GM12878 (cell line): ENCODE data around the gene GCNT2. TPM values are rescaled to one million over a fixed set of nuclear protein-coding genes. Genes with fewer than 3 reads are reported as not detected.

ENCODE experiments used
- ATAC-seq: fragments of 200-7000 bp; cut with Tn5 transposase; 3 replicates; pipeline ENCODE4 v1.9.1; 2020; ENCODE audit warnings: mild to moderate bottlenecking, moderate library complexity
- BruUV-seq: library from RNA; stranded (reverse); fragments of 400-500 nt; replicated peaks from 2 replicates; lab custom pipeline; 2021; lab: Mats Ljungman, UMichigan
- CTCF ChIA-PET: fragments of 300-600 bp; sonication (Branson Sonifier 250); formaldehyde crosslinking; extraction: SDS; loops from one replicate; lab custom pipeline; 2021; ENCODE audit warnings: inconsistent platforms; lab: Yijun Ruan, JAX
- POLR2A ChIA-PET: fragments of 350-600 bp; formaldehyde crosslinking; extraction: SDS; loops from one replicate; lab custom pipeline; 2021; ENCODE audit warnings: inconsistent platforms; lab: Charles Lee
- RAD21 ChIA-PET: fragments of 300-600 bp; sonication (Branson Sonifier 250); formaldehyde crosslinking; loops from one replicate; lab custom pipeline; 2023; ENCODE audit warnings: antibody characterized with exemption; ENCODE audit not compliant: unreplicated experiment; lab: Charles Lee
- SMC1A ChIA-PET: fragments of 300-600 bp; sonication (Branson Sonifier 250); formaldehyde crosslinking; loops from one replicate; lab custom pipeline; 2023; ENCODE audit not compliant: unreplicated experiment, uncharacterized antibody; lab: Charles Lee
- DNase-seq: peaks from one replicate; pipeline ENCODE4 v3.0.0-alpha.2; 2011; ENCODE audit warnings: low read depth, low spot score
- FAIRE-seq: peaks from 3 replicates; lab custom pipeline; 2011; peaks lifted over from hg19 to GRCh38; lab: Jason Lieb, UNC
- H2AFZ ChIP-seq: 2 replicates; pipeline ENCODE4 v1.6.0; 2011; ENCODE audit warnings: low read depth, low read length, control low read depth; ENCODE audit not compliant: control insufficient read depth
- H3K27ac ChIP-seq: 2 replicates; pipeline ENCODE4 v1.5.1; 2011; ENCODE audit warnings: control low read depth; ENCODE audit not compliant: control insufficient read depth, insufficient read depth
- H3K27me3 ChIP-seq, 2 experiments: replicated peaks in 1 of 2; 2 replicates each; pipeline versions ENCODE4 v1.6.0 to v1.6.1; 2011; ENCODE audit warnings: low read length in 1 of 2; ENCODE audit not compliant: control insufficient read depth in 2 of 2, insufficient read depth in 2 of 2
- H3K36me3 ChIP-seq, 2 experiments: 2 replicates each; pipeline ENCODE4 v1.5.1; 2011; ENCODE audit warnings: low read length in 1 of 2; ENCODE audit not compliant: control insufficient read depth in 2 of 2, insufficient read depth in 2 of 2
- H3K4me1 ChIP-seq: 2 replicates; pipeline ENCODE4 v1.6.1; 2011; ENCODE audit warnings: mild to moderate bottlenecking, low read length, moderate library complexity, mixed read lengths; ENCODE audit not compliant: control insufficient read depth, insufficient read depth
- H3K4me2 ChIP-seq: 2 replicates; pipeline ENCODE4 v1.6.0; 2011; ENCODE audit warnings: control low read depth; ENCODE audit not compliant: control insufficient read depth, insufficient read depth
- H3K4me3 ChIP-seq: fragments of 200-600 bp; sonication (generic); 2 replicates; pipeline ENCODE4 v1.5.1; 2016
- H3K79me2 ChIP-seq: 2 replicates; pipeline ENCODE4 v1.6.0; 2011; ENCODE audit warnings: low read length; ENCODE audit not compliant: control insufficient read depth, insufficient read depth
- H3K9ac ChIP-seq: 2 replicates; pipeline ENCODE4 v1.8.0; 2011; ENCODE audit warnings: low read length, control low read depth, mixed read lengths; ENCODE audit not compliant: control insufficient read depth, insufficient read depth
- H3K9me3 ChIP-seq: replicated peaks from 3 replicates; pipeline ENCODE4 v1.5.1; 2011; ENCODE audit warnings: mild to moderate bottlenecking, low read length; ENCODE audit not compliant: control insufficient read depth, insufficient read depth
- H4K20me1 ChIP-seq: 2 replicates; pipeline ENCODE4 v1.6.0; 2011; ENCODE audit not compliant: control insufficient read depth, insufficient read depth
- ATF2 ChIP-seq: IDR thresholded peaks from 2 replicates; pipeline ENCODE4 v1.6.1; 2012; ENCODE audit warnings: low read length, inconsistent platforms
- BCL3 ChIP-seq: IDR thresholded peaks from 2 replicates; pipeline ENCODE4 v1.6.1; 2011; ENCODE audit warnings: borderline replicate concordance, low read depth, mild to moderate bottlenecking, moderate library complexity, low read length; ENCODE audit not compliant: insufficient read depth, poor library complexity, severe bottlenecking
- BCLAF1 ChIP-seq: fragments of 450-650 bp; IDR thresholded peaks from 2 replicates; pipeline ENCODE4 v1.6.1; 2017; ENCODE audit warnings: antibody characterized with exemption, mild to moderate bottlenecking, moderate library complexity
- CBX3 ChIP-seq: fragments of 200-600 bp; sonication (generic); IDR thresholded peaks from 2 replicates; pipeline ENCODE4 v1.6.1; 2016; ENCODE audit warnings: low read depth, borderline replicate concordance
- CHD2 ChIP-seq: IDR thresholded peaks from 2 replicates; pipeline ENCODE4 v1.6.1; 2011; ENCODE audit warnings: low read depth, low read length, improper control_type of control experiment, borderline replicate concordance
- IKZF2 ChIP-seq, 2 experiments: fragments of 450-650 bp; IDR thresholded peaks; 2 replicates each; pipeline ENCODE4 v1.6.1; 2017; ENCODE audit warnings: mild to moderate bottlenecking in 2 of 2, moderate library complexity in 2 of 2
- PKNOX1 ChIP-seq: fragments of 450-650 bp; IDR thresholded peaks from 2 replicates; pipeline ENCODE4 v1.6.1; 2016; ENCODE audit warnings: mild to moderate bottlenecking
- SP1 ChIP-seq: IDR thresholded peaks from one replicate; pipeline ENCODE4 v1.6.1; 2011; ENCODE audit warnings: low read depth, low read length
- TARDBP ChIP-seq: IDR thresholded peaks from 2 replicates; pipeline ENCODE4 v1.6.1; 2016; ENCODE audit warnings: borderline replicate concordance
- ZNF687 ChIP-seq: fragments of 450-650 bp; IDR thresholded peaks from 2 replicates; pipeline ENCODE4 v1.6.1; 2017; ENCODE audit warnings: mild to moderate bottlenecking, moderate library complexity
- WGBS: methylation state at CpG from one replicate; pipeline ENCODE4 v1.1.6; 2016; ENCODE audit warnings: low lambda C conversion rate; ENCODE audit not compliant: insufficient replicate concordance, insufficient coverage; ENCODE audit errors: missing lambda C conversion rate; 5-methylcytosine and 5-hydroxymethylcytosine counted together
- in situ Hi-C: fragments of 300-500 bp; cut with MboI; formaldehyde crosslinking; loops from 9 replicates; pipeline ENCODE4 v1.14.3; 2018; ENCODE audit warnings: mixed read lengths
- intact Hi-C: fragments of 100-400 bp; cut with micrococcal nuclease; formaldehyde crosslinking; loops from one replicate; pipeline ENCODE4 v1.14.2; 2022; ENCODE audit not compliant: unreplicated experiment
- polyA plus RNA-seq, 11 experiments: library from polyadenylated mRNA; depleted of rRNA in 4 of 11; unstranded in 6 of 11; stranded (reverse) in 5 of 11; fragments of >200 nt; fragmentation: Nextera tagmentation in 4 of 11; fragmentation: Illumina TruSeq in 1 of 11; extraction: Ambion mirVana in 4 of 11; extraction: Trizol in 1 of 11; gene quantifications; 1 replicate in 1 of 11; 2 replicates in 10 of 11; pipeline versions ENCODE4 v1.2.1 to v1.2.3, GENCODE V29; 2011 to 2016; ENCODE audit warnings: inconsistent platforms in 2 of 11, missing spikeins in 2 of 11, low read depth in 1 of 11
- total RNA-seq, 4 experiments: library from RNA; depleted of rRNA in 3 of 4; stranded (reverse); fragments of >200 nt in 3 of 4; fragmentation: Illumina TruSeq in 1 of 4; extraction: Trizol in 1 of 4; gene quantifications; 2 replicates each; pipeline versions ENCODE4 v1.2.1 to v1.2.3, GENCODE V29; 2013 to 2021

The GCNT2 gene
- total and polyA plus RNA-seq, 10 of the 15 experiments (the other 5 are each of a cell fraction or from before 2014, with no cell fraction given), result 5.0 to 21.6 (median 11.9) TPM

- CTCF ChIA-PET, result interaction anchor here (1.7 kb wide), 1 partner anchor 9 kb away, joined by 4 read pairs; no protein-coding TSS in a partner anchor
- no peaks in the 10 kb centered on the region for H4K20me1 ChIP-seq
- TF ChIP-seq CHD2 (no peak), ATF2 (no peak), SP1 (no peak), IKZF2 (IDR thresholded peaks at IDR 0.05) (no peak), CBX3 (no peak), BCLAF1 (no peak), TARDBP (no peak), BCL3 (no peak), ZNF687 (no peak), PKNOX1 (no peak)
Measured at GRCh38 chr6:10626154-10626741, 105.1 kb downstream of the GCNT2 start.

More at GRCh38 chr6:10626154-10626741, 105.1 kb downstream of the GCNT2 start:
- no peak overlapping the region for H3K4me2 ChIP-seq
- no peak overlapping the region for H3K27ac ChIP-seq
- WGBS, result 5% methylated on average over 9 of the region's 9 CpGs
- H3K4me3 ChIP-seq, result no peak overlapping the region
- DNase-seq (peak; percentile 13), ATAC-seq (no peak), FAIRE-seq (no peak)
- SMC1A ChIA-PET, result interaction anchor here (0.9 to 1.0 kb wide), 2 partner anchors 8 to 9 kb away, joined by 3 read pairs; no protein-coding TSS in a partner anchor
- POLR2A ChIA-PET, result interaction anchor here (0.5 kb wide), 1 partner anchor 538 kb away, joined by 3 read pairs; no protein-coding TSS in a partner anchor
- BruUV-seq, result no TSS peak
- no peaks in the 10 kb centered on the region for H3K9me3 ChIP-seq
- H2AFZ ChIP-seq, result no peak overlapping the region
- no peaks in the 10 kb centered on the region for H3K4me1 ChIP-seq
- in situ Hi-C loops, result no loop called here
- RAD21 ChIA-PET, result no interaction called here
- no peaks in the 10 kb centered on the region for H3K27me3 ChIP-seq
- intact Hi-C loops, result no loop called here
- H3K9ac ChIP-seq, result no peak overlapping the region
- H3K79me2 ChIP-seq, result no peaks in the 10 kb centered on the region
- peaks cover 0 to 18% of the 10 kb centered on the region in 2 experiments; a peak in 2 of 4 replicates for H3K36me3 ChIP-seq
